WTC11 (cell line): Measurements from ENCODE around the gene RYR1. TPM values are rescaled to one million over a fixed set of nuclear protein-coding genes. Genes with fewer than 3 reads are reported as not detected.

ENCODE experiments used
- ATAC-seq: fragments of 200-7000 bp; cut with Tn5 transposase; 2 replicates; pipeline ENCODE4 v1.10.0; 2021; ENCODE audit warnings: mild to moderate bottlenecking, moderate library complexity
- CTCF ChIA-PET: fragments of 300-600 bp; sonication (Branson Sonifier 250); formaldehyde crosslinking; loops from one replicate; lab custom pipeline; 2021; ENCODE audit warnings: antibody characterized with exemption; lab: Charles Lee
- POLR2A ChIA-PET: fragments of 350-600 bp; sonication (Branson Sonifier 250); formaldehyde crosslinking; loops from one replicate; lab custom pipeline; 2021; ENCODE audit warnings: antibody characterized with exemption; lab: Charles Lee
- DNase-seq: peaks from one replicate; pipeline ENCODE4 v3.0.0; 2021; ENCODE audit warnings: low spot score
- H3K27ac Mint-ChIP-seq: 2 replicates; pipeline ENCODE4 v1.8.0; 2021; ENCODE audit warnings: mixed read lengths
- H3K27me3 Mint-ChIP-seq: 2 replicates; pipeline ENCODE4 v1.8.0; 2021; ENCODE audit warnings: low read depth, mild to moderate bottlenecking, moderate library complexity, mixed read lengths
- H3K36me3 Mint-ChIP-seq: 2 replicates; pipeline ENCODE4 v1.8.0; 2021; ENCODE audit warnings: mixed read lengths
- H3K4me1 Mint-ChIP-seq: 2 replicates; pipeline ENCODE4 v1.8.0; 2022; ENCODE audit warnings: mixed read lengths
- H3K4me3 Mint-ChIP-seq: 2 replicates; pipeline ENCODE4 v1.8.0; 2021; ENCODE audit warnings: mild to moderate bottlenecking, moderate library complexity, mixed read lengths
- H3K9me3 Mint-ChIP-seq: 2 replicates; pipeline ENCODE4 v1.8.0; 2021; ENCODE audit warnings: mixed read lengths
- AR ChIP-seq: fragments of 250-450 bp; sonication (Bioruptor Pico); IDR thresholded peaks from 2 replicates; pipeline ENCODE4 v1.9.0; 2021; ENCODE audit warnings: mild to moderate bottlenecking
- CDX4 ChIP-seq: fragments of 250-450 bp; sonication (Bioruptor Pico); IDR thresholded peaks from 2 replicates; pipeline ENCODE4 v1.9.0; 2021; ENCODE audit warnings: moderate library complexity, mild to moderate bottlenecking, inconsistent platforms, borderline replicate concordance
- CREM ChIP-seq: sonication (generic); formaldehyde crosslinking; IDR thresholded peaks from 2 replicates; pipeline ENCODE4 v1.8.1; 2022; ENCODE audit warnings: mild to moderate bottlenecking, missing genetic modification reagents, moderate library complexity
- ELF4 ChIP-seq: sonication (generic); formaldehyde crosslinking; IDR thresholded peaks from 2 replicates; pipeline ENCODE4 v1.8.1; 2022; ENCODE audit warnings: low read depth, mild to moderate bottlenecking, moderate library complexity, missing genetic modification reagents
- ESRRA ChIP-seq: sonication (generic); formaldehyde crosslinking; IDR thresholded peaks from 2 replicates; pipeline ENCODE4 v1.8.1; 2022; ENCODE audit warnings: mild to moderate bottlenecking, missing genetic modification reagents, borderline replicate concordance
- ETV6 ChIP-seq: sonication (generic); formaldehyde crosslinking; IDR thresholded peaks from 2 replicates; pipeline ENCODE4 v1.8.1; 2022; ENCODE audit warnings: mild to moderate bottlenecking, missing genetic modification reagents
- IRF1 ChIP-seq: sonication (generic); formaldehyde crosslinking; IDR thresholded peaks from 2 replicates; pipeline ENCODE4 v1.8.0; 2023; ENCODE audit warnings: missing genetic modification reagents
- JAZF1 ChIP-seq: fragments of 250-450 bp; sonication (Bioruptor Pico); IDR thresholded peaks from 2 replicates; pipeline ENCODE4 v1.9.0; 2021; ENCODE audit warnings: moderate library complexity, mild to moderate bottlenecking, inconsistent platforms
- JUN ChIP-seq: sonication (generic); formaldehyde crosslinking; IDR thresholded peaks from 2 replicates; pipeline ENCODE4 v1.8.0; 2023; ENCODE audit warnings: mild to moderate bottlenecking, missing genetic modification reagents
- MXD4 ChIP-seq: fragments of 250-450 bp; sonication (Bioruptor Pico); IDR thresholded peaks from 2 replicates; pipeline ENCODE4 v1.8.0; 2021; ENCODE audit warnings: mild to moderate bottlenecking, moderate library complexity, borderline replicate concordance
- NR1H2 ChIP-seq: sonication (generic); formaldehyde crosslinking; IDR thresholded peaks from 2 replicates; pipeline ENCODE4 v1.9.0; 2021; ENCODE audit warnings: mild to moderate bottlenecking, moderate library complexity, missing genetic modification reagents
- OVOL2 ChIP-seq: fragments of 250-450 bp; sonication (Bioruptor Pico); IDR thresholded peaks from 2 replicates; pipeline ENCODE4 v1.9.0; 2021; ENCODE audit warnings: mild to moderate bottlenecking, borderline replicate concordance
- PRRX2 ChIP-seq: fragments of 250-450 bp; sonication (Bioruptor Pico); IDR thresholded peaks from 2 replicates; pipeline ENCODE4 v1.8.0; 2021; ENCODE audit warnings: mild to moderate bottlenecking
- SP1 ChIP-seq: sonication (generic); formaldehyde crosslinking; conservative IDR thresholded peaks from 2 replicates; pipeline ENCODE4 v1.8.1; 2022; ENCODE audit warnings: missing genetic modification reagents
- ZNF121 ChIP-seq: sonication (generic); formaldehyde crosslinking; IDR thresholded peaks from 2 replicates; pipeline ENCODE4 v1.8.0; 2023; ENCODE audit warnings: missing genetic modification reagents
- ZNF138 ChIP-seq: sonication (generic); formaldehyde crosslinking; conservative IDR thresholded peaks from 2 replicates; pipeline ENCODE4 v1.8.1; 2022; ENCODE audit warnings: mild to moderate bottlenecking, moderate library complexity, missing genetic modification reagents
- ZNF532 ChIP-seq: fragments of 250-450 bp; sonication (Bioruptor Pico); IDR thresholded peaks from 2 replicates; pipeline ENCODE4 v1.9.0; 2021; ENCODE audit warnings: mild to moderate bottlenecking, borderline replicate concordance
- total RNA-seq: library from RNA; stranded (reverse); gene quantifications from 3 replicates; pipeline ENCODE4 v1.2.3, GENCODE V29; 2021

RYR1 gene
- total RNA-seq, 1 experiment from 2014 or later: 24.2 TPM

GRCh38 chr19:38535212-38535611, 101.7 kb downstream of the RYR1 start (continued):
- TF ChIP-seq ZNF532 (no peak), SP1 (CRISPR knock-in tag) (no peak), IRF1 (CRISPR knock-in tag) (no peak), ZNF138 (CRISPR knock-in tag) (no peak)

GRCh38 chr19:38537071-38537936, 103.8 kb downstream of the RYR1 start:
- peaks cover 23% of the 10 kb centered on the region for H3K9me3 Mint-ChIP-seq
- H3K27me3 Mint-ChIP-seq: peaks cover 4% of the 10 kb centered on the region; the same call in 1 of the 2 replicates
- ATAC-seq (peak; percentile 32; the same call in 1 of the 2 replicates), DNase-seq (no peak)
- ChIA-PET CTCF (no interaction called here), POLR2A (no interaction called here)
- no peak overlapping the region for H3K27ac Mint-ChIP-seq
- no peaks in the 10 kb centered on the region for H3K4me1 Mint-ChIP-seq
- no peak for TF ChIP-seq JUN
- no peak for TF ChIP-seq AR (CRISPR knock-in tag)
- no peak for TF ChIP-seq MXD4 (CRISPR knock-in tag)
- no peak for TF ChIP-seq ZNF121 (CRISPR knock-in tag)
- TF ChIP-seq ELF4: no peak
- TF ChIP-seq PRRX2 (CRISPR knock-in tag): no peak
- TF ChIP-seq CREM (CRISPR knock-in tag): no peak
- no peak for TF ChIP-seq JAZF1 (CRISPR knock-in tag)
- no peak for TF ChIP-seq ESRRA (CRISPR knock-in tag)
- no peak for TF ChIP-seq CDX4
- TF ChIP-seq ETV6 (CRISPR knock-in tag): no peak
- no peak for TF ChIP-seq IRF1 (CRISPR knock-in tag)
- TF ChIP-seq OVOL2: no peak
- no peak for TF ChIP-seq NR1H2
- TF ChIP-seq, all 79 proteins: peak for 0
- peaks cover 53% of the 10 kb centered on the region for H3K36me3 Mint-ChIP-seq
- H3K4me3 Mint-ChIP-seq: no peak overlapping the region
